HepG2 (cell line): ENCODE results near the gene TNS1. TPM values are rescaled to one million over a fixed set of nuclear protein-coding genes. Genes with fewer than 3 reads are reported as not detected.

Experiments used
- ATAC-seq: fragments of 200-7000 bp; cut with Tn5 transposase; 3 replicates; pipeline ENCODE4 v1.9.1; 2020; ENCODE audit warnings: mild to moderate bottlenecking, moderate library complexity
- BruUV-seq: library from RNA; stranded (reverse); fragments of 400-500 nt; replicated peaks from 2 replicates; lab custom pipeline; 2021; lab: Mats Ljungman, UMichigan
- CTCF ChIA-PET: fragments of 300-600 bp; formaldehyde crosslinking; extraction: SDS; loops from one replicate; lab custom pipeline; 2021; ENCODE audit warnings: low total read pairs, inconsistent platforms, low intra/inter-chr PET ratio; lab: Yijun Ruan, JAX
- POLR2A ChIA-PET: fragments of 350-600 bp; sonication (Branson Sonifier 250); formaldehyde crosslinking; loops from one replicate; lab custom pipeline; 2020; ENCODE audit warnings: antibody characterized with exemption, inconsistent platforms; lab: Yijun Ruan, JAX
- DNase-seq: peaks from one replicate; pipeline ENCODE4 v3.0.0-alpha.2; 2015; ENCODE audit warnings: low spot score
- FAIRE-seq: peaks from 3 replicates; lab custom pipeline; 2011; peaks lifted over from hg19 to GRCh38; lab: Jason Lieb, UNC
- H2AFZ ChIP-seq: one replicate; pipeline ENCODE4 v1.6.1; 2011; ENCODE audit warnings: low read length, inconsistent platforms
- H3K27ac ChIP-seq: fragments of 300-600 bp; 3 replicates; pipeline ENCODE4 v1.8.0; 2011; ENCODE audit warnings: mixed run types, mild to moderate bottlenecking, mixed read lengths, low read length, inconsistent platforms; ENCODE audit not compliant: insufficient read depth; ENCODE audit errors: extremely low read length
- H3K27me3 ChIP-seq, 2 experiments: fragments of 200-600 bp in 1 of 2; 2 replicates in 1 of 2; 3 replicates in 1 of 2; pipeline versions ENCODE4 v1.6.0 to v1.8.0; 2011; ENCODE audit warnings: low read length in 2 of 2, mild to moderate bottlenecking in 2 of 2, moderate library complexity in 2 of 2, inconsistent platforms in 1 of 2; ENCODE audit not compliant: insufficient read depth in 2 of 2, control insufficient read depth in 1 of 2
- H3K36me3 ChIP-seq, 2 experiments: fragments of 200-600 bp in 1 of 2; replicated peaks in 1 of 2; 2 replicates in 1 of 2; 3 replicates in 1 of 2; pipeline versions ENCODE4 v1.5.1 to v1.8.0; 2011; ENCODE audit warnings: low read length in 2 of 2, inconsistent platforms in 1 of 2; ENCODE audit not compliant: insufficient read depth in 2 of 2, control insufficient read depth in 1 of 2
- H3K4me1 ChIP-seq: 2 replicates; pipeline ENCODE4 v1.5.1; 2012; ENCODE audit warnings: low read length, inconsistent platforms; ENCODE audit not compliant: insufficient read depth
- H3K4me2 ChIP-seq: 2 replicates; pipeline ENCODE4 v1.6.0; 2011; ENCODE audit warnings: low read depth, low read length, inconsistent platforms
- H3K4me3 ChIP-seq, 3 experiments: fragments of 200-600 bp in 1 of 3; sonication (generic), shearing (Covaris generic) in 1 of 3; replicated peaks in 1 of 3; 2 replicates each; pipeline ENCODE4 v1.5.1; 2011 to 2016; ENCODE audit warnings: low read length in 3 of 3, inconsistent platforms in 2 of 3, low read depth in 2 of 3, mild to moderate bottlenecking in 2 of 3, control low read depth in 1 of 3, mixed read lengths in 1 of 3; ENCODE audit not compliant: insufficient read depth in 1 of 3
- H3K79me2 ChIP-seq: one replicate; pipeline ENCODE4 v1.6.1; 2011; ENCODE audit warnings: low read length, inconsistent platforms; ENCODE audit not compliant: insufficient read depth
- H3K9ac ChIP-seq: 2 replicates; pipeline ENCODE4 v1.6.0; 2011; ENCODE audit warnings: mild to moderate bottlenecking, low read depth, low read length, inconsistent platforms; ENCODE audit not compliant: insufficient read depth
- H3K9me3 ChIP-seq: 2 replicates; pipeline ENCODE4 v1.5.1; 2012; ENCODE audit warnings: mild to moderate bottlenecking, low read length
- H4K20me1 ChIP-seq: 2 replicates; pipeline ENCODE4 v1.6.0; 2011; ENCODE audit warnings: inconsistent platforms, mild to moderate bottlenecking, low read length, moderate library complexity; ENCODE audit not compliant: insufficient read depth
- ATF5 ChIP-seq: sonication (generic); formaldehyde crosslinking; IDR thresholded peaks from 2 replicates; pipeline ENCODE4 v1.4.0; 2020; ENCODE audit warnings: mild to moderate bottlenecking, low read depth, missing genetic modification reagents
- CREB1 ChIP-seq, 2 experiments: fragments of 450-650 bp in 1 of 2; IDR thresholded peaks; 2 replicates each; pipeline ENCODE4 v1.6.1; 2016 to 2017; ENCODE audit warnings: control low read depth in 1 of 2, mild to moderate bottlenecking in 1 of 2, missing compliant biosample characterization in 1 of 2, missing genetic modification characterization in 1 of 2
- FOXA3 ChIP-seq: IDR thresholded peaks from 2 replicates; pipeline ENCODE4 v1.6.1; 2016; ENCODE audit warnings: missing genetic modification reagents, missing compliant biosample characterization
- HNF4A ChIP-seq: sonication (generic); formaldehyde crosslinking; IDR thresholded peaks from 2 replicates; pipeline ENCODE4 v1.4.0; 2020; ENCODE audit warnings: missing genetic modification reagents
- MAFK ChIP-seq, 2 experiments: IDR thresholded peaks in 1 of 2; conservative IDR thresholded peaks in 1 of 2; 2 replicates each; pipeline ENCODE4 v1.6.1; 2011; ENCODE audit warnings: improper control_type of control experiment in 2 of 2, low read length in 2 of 2
- MAZ ChIP-seq, 2 experiments: sonication (generic) in 1 of 2; formaldehyde crosslinking in 1 of 2; IDR thresholded peaks; 2 replicates each; pipeline versions ENCODE4 v1.5.0 to v1.6.1; 2012 to 2020; ENCODE audit warnings: low read depth in 2 of 2, mild to moderate bottlenecking in 2 of 2, borderline replicate concordance in 1 of 2, improper control_type of control experiment in 1 of 2, low read length in 1 of 2, missing genetic modification reagents in 1 of 2, moderate library complexity in 1 of 2
- SMAD3 ChIP-seq: sonication (generic); formaldehyde crosslinking; IDR thresholded peaks from 2 replicates; pipeline ENCODE4 v1.4.0; 2020; ENCODE audit warnings: missing genetic modification reagents
- ZNF275 ChIP-seq: sonication (generic); formaldehyde crosslinking; IDR thresholded peaks from 2 replicates; pipeline ENCODE4 v1.8.0; 2022; ENCODE audit warnings: missing genetic modification reagents, mild to moderate bottlenecking, inconsistent platforms, borderline replicate concordance
- ZNF326 ChIP-seq: sonication (generic); formaldehyde crosslinking; IDR thresholded peaks from 2 replicates; pipeline ENCODE4 v1.4.0; 2020; ENCODE audit warnings: missing genetic modification reagents, borderline replicate concordance
- ZNF501 ChIP-seq: sonication (generic); formaldehyde crosslinking; IDR thresholded peaks from 2 replicates; pipeline ENCODE4 v1.5.1; 2020; ENCODE audit warnings: mild to moderate bottlenecking, moderate library complexity, missing genetic modification reagents
- ZNF672 ChIP-seq: sonication (generic); formaldehyde crosslinking; IDR thresholded peaks from 2 replicates; pipeline ENCODE4 v1.8.1; 2022; ENCODE audit warnings: missing genetic modification reagents
- ZNF792 ChIP-seq: IDR thresholded peaks from 2 replicates; pipeline ENCODE4 v1.6.1; 2016
- WGBS: methylation state at CpG from one replicate; pipeline ENCODE4 v1.1.6; 2017; ENCODE audit warnings: low lambda C conversion rate; 5-methylcytosine and 5-hydroxymethylcytosine counted together
- in situ Hi-C: cut with HindIII; loops from 2 replicates; pipeline ENCODE4 v1.10.0; 2017; ENCODE audit warnings: low pct_unique_long_range_greater_than_20kb; ENCODE audit not compliant: extremely low pct_ligation_motif_present
- intact Hi-C: fragments of 100-400 bp; cut with micrococcal nuclease; formaldehyde crosslinking; loops from one replicate; pipeline ENCODE4 v1.10.0; 2022; ENCODE audit not compliant: unreplicated experiment
- polyA plus RNA-seq, 8 experiments: library from polyadenylated mRNA; depleted of rRNA in 3 of 8; stranded (reverse) in 7 of 8; unstranded in 1 of 8; fragments of >200 nt; fragmentation: Illumina TruSeq in 4 of 8; extraction: Trizol in 4 of 8; gene quantifications; 2 replicates each; pipeline versions ENCODE4 v1.2.1 to v1.2.3, GENCODE V29; 2011 to 2016; ENCODE audit warnings: low read depth in 4 of 8, missing spikeins in 1 of 8, mixed read lengths in 1 of 8; ENCODE audit not compliant: insufficient read depth in 1 of 8
- total RNA-seq, 5 experiments: library from RNA; depleted of rRNA; stranded (reverse); fragments of >200 nt; fragmentation: Illumina TruSeq; extraction: Trizol; gene quantifications; 2 replicates each; pipeline ENCODE4 v1.2.3, GENCODE V29; 2016; ENCODE audit warnings: low read depth in 1 of 5

Gene TNS1
- total and polyA plus RNA-seq, 2 of the 13 experiments (the other 11 are each of a cell fraction or from before 2014, with no cell fraction given), result 1.9 to 118 TPM

GRCh38 chr2:217853961-217854360, 148.8 kb downstream of the TNS1 start (continued):
- TF ChIP-seq ZNF501 (CRISPR knock-in tag) (no peak), ZNF792 (CRISPR knock-in tag) (no peak), MAFK (conservative IDR thresholded peaks at IDR 0.05 in 1 of 2, IDR thresholded peaks at IDR 0.05 in 1 of 2; ENCODE audit: low read length in 2 of 2) (no peak), SMAD3 (CRISPR knock-in tag) (no peak), ZNF326 (CRISPR knock-in tag) (no peak), FOXA3 (CRISPR knock-in tag) (no peak)

GRCh38 chr2:217853301-217853881, 149.4 kb downstream of the TNS1 start:
- no peaks in the 10 kb centered on the region for H3K4me1 ChIP-seq
- H4K20me1 ChIP-seq, result peaks cover 45% of the 10 kb centered on the region; the same call in 1 of the 2 replicates
- ChIA-PET POLR2A (no interaction called here), CTCF (no interaction called here)
- no peak overlapping the region for H3K4me2 ChIP-seq
- H3K36me3 ChIP-seq, result peaks cover 6 to 8% of the 10 kb centered on the region in 2 experiments; a peak in 2 of 5 replicates
- H3K9ac ChIP-seq, result no peak overlapping the region
- intact Hi-C loops, result no loop called here
- no peaks in the 10 kb centered on the region for H3K9me3 ChIP-seq
- in situ Hi-C loops, result no loop called here
- ATAC-seq (no peak), DNase-seq (no peak), FAIRE-seq (no peak)
- 57% methylated on average over 6 of the region's 6 CpGs for WGBS
- H3K4me3 ChIP-seq, result no peak overlapping the region
- no peak overlapping the region for H2AFZ ChIP-seq
- H3K79me2 ChIP-seq, result no peaks in the 10 kb centered on the region
- BruUV-seq, result no TSS peak
- no peaks in the 10 kb centered on the region for H3K27me3 ChIP-seq
- H3K27ac ChIP-seq, result no peak overlapping the region
- TF ChIP-seq ZNF275 (CRISPR knock-in tag), result no peak
- no peak for TF ChIP-seq HNF4A (CRISPR knock-in tag)
- no peak for TF ChIP-seq ZNF672
- TF ChIP-seq CREB1 (IDR thresholded peaks at IDR 0.05), result no peak
- no peak for TF ChIP-seq CREB1 (CRISPR knock-in tag; IDR thresholded peaks at IDR 0.05)
- TF ChIP-seq ATF5, result no peak
- 0 out of 2 replicates have a peak, but pooled peaks have one; percentile 7 for TF ChIP-seq ZNF501 (CRISPR knock-in tag)
- TF ChIP-seq MAZ (IDR thresholded peaks at IDR 0.05; ENCODE audit: borderline replicate concordance, low read depth, low read length), result no peak
- TF ChIP-seq MAZ (CRISPR knock-in tag; IDR thresholded peaks at IDR 0.05; ENCODE audit: low read depth), result no peak
